NB4 (cell line): Measurements from ENCODE around the gene CENPV.
"Not testable (repeated sequence)": the region's sequence is repeated elsewhere in the genome, so short reads cannot be mapped to it uniquely, and the experiment has no call there.

Experiments used
- CTCF ChIP-seq: IDR thresholded peaks from one replicate; pipeline ENCODE4 v1.5.1; 2012; ENCODE audit warnings: low read depth, low read length
- POLR2A ChIP-seq: IDR thresholded peaks from 2 replicates; pipeline ENCODE4 v1.6.1; 2011; ENCODE audit warnings: mild to moderate bottlenecking; ENCODE audit not compliant: insufficient read length; ENCODE audit errors: extremely low read depth

GRCh38 chr17:16386126-16386507, 32.8 kb upstream of the CENPV start:
- not testable (repeated sequence) for TF ChIP-seq CTCF, POLR2A
